GM21447 (cell line): ENCODE data around the gene AADAC.
"Not testable (repeated sequence)": the region's sequence is repeated elsewhere in the genome, so short reads cannot be mapped to it uniquely, and the experiment has no call there.

Source experiments
- ATAC-seq: cut with Tn5 transposase; IDR thresholded peaks from one replicate; pipeline ENCODE4 v1.9.1; 2021; ENCODE audit not compliant: unreplicated experiment

AADAC gene

DNA sequence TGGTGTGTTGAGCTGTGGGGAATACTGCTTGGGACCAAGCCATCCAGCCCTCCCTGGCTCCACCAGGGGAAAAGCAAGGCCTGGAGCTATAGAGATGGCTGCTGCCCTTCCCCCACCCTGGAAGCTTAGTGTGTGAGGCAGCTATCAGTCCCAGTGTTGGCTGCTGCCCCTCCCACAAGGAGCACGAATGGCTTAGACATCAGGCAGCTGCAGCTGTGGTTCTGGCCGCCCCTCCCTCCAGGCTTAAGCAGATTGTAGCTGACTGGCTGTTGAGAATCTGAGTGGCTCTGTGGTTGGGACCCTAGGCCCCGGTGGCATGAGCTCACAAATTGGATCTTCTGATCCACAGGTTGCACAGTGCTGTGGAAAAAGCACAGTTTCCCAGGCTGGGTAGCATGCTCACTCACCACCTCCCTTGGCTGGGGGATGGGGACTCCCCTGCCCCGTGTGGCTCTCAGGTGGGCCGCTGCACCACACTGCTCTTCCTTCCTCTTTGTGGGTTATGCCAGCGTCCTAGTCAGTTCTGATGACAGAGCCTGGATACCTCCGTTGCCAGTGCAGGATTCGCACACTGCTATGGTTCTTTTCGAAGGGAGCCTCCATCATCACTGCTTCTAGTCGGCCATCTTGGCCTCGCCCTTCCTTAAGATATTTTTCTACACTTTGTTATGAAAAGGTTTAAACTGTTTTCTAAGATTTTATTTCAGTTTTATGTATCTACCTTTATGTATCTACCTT is 38.3 kb downstream of the AADAC start:
- no peak for ATAC-seq

DNA sequence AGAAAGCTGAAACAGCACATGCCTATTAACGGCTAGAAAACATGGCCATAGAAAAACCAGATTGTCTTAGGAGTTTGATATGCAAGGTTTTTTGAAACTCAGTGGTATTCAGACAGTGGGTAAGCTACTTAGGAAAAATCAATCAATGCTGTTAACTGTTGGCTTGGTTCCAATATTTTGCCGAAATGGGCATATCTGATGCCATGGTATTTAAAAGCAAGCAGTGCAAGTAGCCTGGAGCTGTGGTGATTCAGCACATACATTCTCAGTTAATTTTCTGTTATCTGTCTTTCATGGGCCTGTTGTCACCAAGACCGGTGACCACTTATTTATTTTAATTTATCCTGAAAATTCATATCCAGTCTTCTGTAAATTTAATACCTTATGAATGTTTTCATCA is 42.2 kb downstream of the AADAC start:
- no peak for ATAC-seq

DNA sequence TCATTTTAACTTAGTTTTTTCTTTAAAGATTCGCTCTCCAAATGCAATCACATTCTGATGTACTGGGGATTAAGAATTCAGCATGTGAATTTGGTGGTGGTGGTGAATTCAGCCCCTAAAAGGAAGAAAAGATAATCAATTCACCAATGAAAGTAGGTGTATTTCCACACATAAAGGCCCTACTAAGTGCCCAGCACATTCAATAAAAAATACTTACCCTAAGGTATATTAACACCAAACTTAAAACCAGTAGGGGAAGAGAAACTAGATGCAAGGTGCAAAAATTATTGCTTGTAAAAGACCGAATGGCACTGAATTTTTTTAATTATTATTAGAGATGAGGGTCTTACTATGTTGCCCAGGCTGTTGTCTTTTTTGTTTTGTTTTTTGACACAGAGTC is 42.7 kb downstream of the AADAC start:
- no peak for ATAC-seq

DNA sequence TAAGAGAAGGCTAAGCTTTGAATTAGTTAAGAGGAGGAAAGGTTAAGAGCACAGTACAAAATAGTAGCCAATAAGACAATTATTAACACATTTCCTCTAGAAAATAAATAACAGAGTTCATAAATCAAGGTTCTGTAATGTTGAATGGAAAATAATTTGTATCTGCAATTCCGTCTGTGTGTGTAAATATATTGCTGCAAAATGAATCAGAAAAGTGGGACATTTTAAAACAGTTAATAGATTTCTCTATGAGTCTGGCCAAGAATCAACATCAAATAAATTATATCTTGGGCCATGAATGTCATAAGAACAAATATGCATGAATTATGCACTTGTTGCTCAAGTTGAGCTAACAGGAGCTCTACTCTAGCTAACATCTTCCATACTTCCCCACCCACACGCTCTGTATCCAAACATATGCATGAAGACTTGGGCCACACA is 45.3 kb downstream of the AADAC start:
- no peak for ATAC-seq

DNA sequence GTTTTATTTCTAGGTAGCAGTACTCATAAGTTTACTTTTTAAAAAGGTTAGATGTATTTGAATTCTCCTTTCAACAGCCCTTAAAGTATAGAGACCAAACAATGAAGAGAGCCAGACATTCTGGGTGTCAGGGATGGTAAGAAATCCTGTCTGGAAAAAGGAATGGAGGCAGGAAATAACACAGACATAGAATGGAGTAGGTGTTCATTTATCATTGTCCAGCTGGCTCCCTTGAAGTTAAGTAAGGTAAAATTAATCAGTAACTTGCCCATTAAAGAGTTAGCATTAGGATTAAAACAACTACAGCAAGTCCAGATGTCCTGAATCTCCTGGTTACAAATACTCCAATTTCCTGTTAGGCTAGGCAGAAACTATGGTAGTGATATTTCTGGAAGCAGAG is 46.0 kb downstream of the AADAC start:
- no peak for ATAC-seq

DNA sequence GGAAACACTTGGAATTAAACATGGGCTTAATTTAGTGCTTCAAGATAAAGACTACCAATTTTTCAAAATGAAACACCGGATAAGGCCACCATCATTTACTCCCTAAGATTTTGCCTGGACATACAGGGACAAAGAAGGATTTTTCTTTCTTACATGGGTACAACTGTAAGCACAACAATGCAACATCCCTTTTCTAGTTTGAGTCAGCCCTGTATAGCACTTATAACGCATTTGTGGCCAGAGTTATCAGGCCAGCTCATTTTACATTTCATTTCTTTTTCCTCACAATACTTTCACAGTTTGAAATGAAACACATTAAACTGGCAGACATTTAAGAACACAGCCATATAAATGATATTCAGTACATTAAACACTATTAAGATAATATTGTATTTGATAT is 49.7 kb downstream of the AADAC start:
- ATAC-seq: no peak

DNA sequence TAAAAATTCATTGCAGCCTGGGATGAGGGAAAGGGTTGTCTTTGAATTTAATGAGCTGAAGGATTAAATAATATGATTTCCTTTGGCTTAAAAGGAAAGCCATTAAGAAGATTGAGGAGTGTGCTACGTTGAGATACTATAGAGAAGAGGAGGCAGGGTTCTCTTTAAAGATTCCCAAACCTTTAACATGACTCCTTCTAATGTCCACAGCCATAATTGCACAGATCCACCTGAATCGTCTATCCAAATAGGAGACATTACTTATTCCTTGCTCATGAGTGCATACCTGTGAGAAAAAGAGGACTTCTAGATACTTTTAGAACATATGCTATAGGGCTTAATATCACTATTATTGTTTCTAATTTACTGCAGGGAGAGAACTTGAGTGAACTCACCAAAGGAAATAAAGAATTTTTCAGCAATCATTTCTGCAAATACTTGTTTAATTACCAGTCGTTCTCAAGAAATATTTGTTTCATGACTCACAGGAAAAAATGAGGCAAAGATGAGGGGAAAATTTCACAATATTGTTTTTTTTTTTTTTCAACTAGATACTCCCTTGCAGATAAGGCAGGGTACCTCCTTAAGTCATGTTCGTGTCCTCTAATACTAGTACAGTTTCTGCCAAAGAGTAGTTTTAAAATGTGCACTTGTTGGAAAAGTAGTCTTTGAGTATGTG is 50.6 kb downstream of the AADAC start:
- no peak for ATAC-seq

DNA sequence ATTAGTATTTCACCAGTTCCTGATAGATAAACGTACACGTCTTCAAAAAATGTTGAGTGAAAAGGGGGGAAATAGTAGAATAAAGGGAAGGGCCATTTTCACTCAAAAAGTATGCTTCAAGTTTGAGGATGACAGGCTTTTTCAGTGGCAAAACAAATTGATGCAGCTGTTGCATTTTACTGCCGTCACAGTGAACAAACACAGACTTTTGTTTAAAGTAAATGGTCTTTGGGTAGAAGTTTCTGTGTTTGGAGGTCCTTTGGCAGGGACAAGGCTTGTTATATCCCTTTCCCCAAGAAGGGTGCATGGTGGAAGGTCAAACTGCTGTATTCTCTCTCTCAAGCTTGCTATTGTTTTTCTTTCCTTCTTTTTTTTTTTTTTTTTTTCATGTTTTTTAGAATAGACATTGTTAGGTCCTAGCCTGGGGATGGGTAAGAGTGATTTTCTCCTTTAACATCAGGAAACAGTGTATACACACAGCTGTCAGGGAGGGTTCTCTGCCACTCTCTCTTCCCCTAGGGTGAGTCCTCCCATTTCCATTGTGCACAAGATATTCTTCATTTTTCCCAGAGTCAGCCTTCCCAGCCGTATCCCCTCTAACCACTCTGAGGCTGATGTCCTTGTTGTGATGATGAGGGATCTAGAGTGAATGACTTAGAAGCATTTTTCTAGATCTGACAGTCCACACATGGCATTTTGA is 52.9 kb downstream of the AADAC start:
- ATAC-seq: no peak

DNA sequence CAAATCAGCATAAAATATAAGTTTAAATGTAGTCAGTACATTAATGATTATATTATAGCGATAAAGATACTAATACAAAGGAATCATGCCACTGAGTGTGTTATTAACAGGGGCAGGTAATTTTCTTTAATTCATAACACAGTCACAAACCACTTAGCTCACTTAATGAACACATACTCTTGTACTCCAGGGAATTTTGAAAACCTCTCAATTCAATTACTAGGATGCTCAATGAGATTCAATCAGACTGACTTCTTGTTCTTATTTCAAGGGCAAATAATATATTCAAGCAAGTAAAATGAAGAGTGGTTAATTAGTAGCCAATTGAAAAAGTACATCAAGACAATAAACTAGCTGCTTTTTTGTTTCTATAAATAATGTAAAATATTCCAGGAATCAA is 53.8 kb downstream of the AADAC start:
- no peak for ATAC-seq

DNA sequence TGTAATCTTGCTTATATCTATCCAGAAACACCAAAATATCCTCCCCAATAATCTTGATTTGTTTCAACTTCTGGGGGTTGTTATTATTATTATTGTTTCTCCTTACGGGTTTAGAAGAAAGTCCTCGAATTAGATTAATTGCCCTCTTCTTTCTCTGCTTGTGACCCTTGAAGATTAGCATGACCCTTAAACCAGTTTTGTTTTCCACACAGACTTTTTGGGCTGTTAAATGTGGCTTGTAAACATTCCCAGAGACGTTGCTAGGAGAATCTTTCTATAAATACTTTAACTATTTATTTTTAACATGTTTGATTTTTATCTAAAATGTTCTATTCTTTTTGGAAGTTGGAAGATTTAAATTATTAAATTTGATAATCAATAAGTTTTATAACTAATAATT is 55.3 kb downstream of the AADAC start:
- ATAC-seq: no peak

DNA sequence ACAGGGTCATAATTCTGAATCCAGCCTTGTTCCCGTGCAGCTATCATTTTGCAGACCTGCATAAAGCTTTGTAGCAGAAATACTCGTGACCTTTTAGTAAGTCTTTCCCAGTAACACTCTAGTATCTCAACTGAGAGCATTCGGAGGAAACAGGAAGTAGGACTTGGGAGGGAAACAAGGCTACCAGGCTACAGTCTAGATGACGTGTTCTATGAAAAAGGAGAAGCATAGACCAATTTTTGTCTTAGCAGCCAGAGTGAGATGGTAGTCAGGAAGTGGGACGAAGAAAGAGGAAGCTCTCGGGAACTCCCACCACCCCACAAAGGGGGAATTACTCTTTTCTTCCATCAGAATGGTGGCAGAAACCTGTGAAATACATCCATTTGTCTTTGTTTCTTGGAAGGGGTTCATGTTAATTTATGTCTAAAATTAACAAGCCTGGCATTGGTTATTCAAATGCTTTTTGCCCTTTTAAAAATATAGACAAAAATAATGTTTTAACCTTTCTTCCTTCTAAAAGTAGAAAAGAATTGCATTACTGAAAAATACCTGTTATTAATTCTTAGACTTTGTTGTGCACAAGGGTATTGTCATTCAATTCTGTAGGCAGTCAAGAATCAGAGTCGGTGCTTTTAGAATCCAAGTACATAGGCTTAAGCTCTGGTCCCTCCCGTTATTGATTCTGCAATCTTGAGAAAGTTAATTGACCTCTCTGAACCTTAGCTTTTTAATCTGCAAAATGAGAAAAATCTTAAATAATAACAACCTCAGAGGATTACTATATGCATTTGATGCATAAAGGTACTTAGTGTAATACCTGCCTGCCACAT is 57.9 kb downstream of the AADAC start:
- peak; percentile 88 for ATAC-seq

DNA sequence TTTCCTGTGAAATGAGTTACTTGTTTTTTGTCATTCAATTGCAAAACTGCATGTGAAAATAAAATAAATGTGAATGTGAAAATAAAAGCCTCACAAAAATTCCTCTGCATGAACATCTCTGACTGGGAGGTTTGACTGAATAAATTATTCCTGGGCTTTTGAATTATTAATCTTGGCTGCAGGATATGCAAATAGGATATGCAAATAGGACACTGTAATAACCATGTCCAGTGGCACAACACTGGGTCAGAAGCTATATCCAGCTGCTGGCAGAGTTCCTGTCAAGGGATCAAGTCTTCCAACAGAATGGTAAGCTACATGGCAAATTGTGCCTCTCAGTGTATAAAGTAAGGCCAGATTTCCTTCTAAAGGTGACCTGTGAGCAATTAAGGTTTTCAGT is 59.5 kb downstream of the AADAC start, which contains the start of gene SUCNR1:
Gene SUCNR1, plus strand, starts transcription at position 246 of the 400 bp plus-strand sequence. CDS start 6,250 bp downstream, outside the sequence.
- ATAC-seq: no peak

DNA sequence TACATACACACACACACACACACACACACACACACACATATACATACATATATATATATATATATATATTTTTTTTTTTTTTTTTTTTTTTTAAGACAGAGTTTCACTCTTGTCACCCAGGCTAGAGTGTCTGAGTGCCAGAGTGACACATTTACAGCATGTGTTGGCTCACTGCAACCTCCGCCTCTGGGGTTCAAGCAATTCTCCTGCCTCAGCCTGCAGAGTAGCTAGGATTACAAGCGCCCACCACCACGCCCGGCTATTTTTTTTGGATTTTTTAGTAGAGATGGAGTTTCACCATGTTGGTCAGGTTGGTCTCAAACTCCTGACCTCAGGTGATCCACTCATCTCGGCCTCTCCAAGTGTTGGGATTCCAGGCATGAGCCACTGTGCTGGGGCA is 60.2 kb downstream of the AADAC start:
- not testable (repeated sequence) for ATAC-seq

DNA sequence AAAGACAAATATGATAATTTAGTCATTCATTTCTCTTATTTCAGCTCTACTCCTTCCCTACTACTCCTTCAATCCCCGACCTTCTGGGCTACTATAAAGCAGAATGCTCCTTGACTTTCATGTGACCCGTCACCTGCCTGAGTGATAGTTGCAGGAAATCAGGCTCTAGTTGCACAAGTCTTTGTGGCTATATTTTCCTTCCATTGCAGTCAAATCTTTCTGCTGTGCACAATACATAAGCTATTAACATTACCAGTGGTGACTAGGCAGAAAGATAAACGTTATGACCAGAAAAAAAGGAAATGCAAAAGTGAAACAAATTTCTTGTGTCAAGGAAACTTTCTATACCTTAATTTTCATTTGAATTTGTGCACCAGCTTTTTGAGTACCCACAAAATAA is 61.8 kb downstream of the AADAC start:
- ATAC-seq: peak; percentile 68

DNA sequence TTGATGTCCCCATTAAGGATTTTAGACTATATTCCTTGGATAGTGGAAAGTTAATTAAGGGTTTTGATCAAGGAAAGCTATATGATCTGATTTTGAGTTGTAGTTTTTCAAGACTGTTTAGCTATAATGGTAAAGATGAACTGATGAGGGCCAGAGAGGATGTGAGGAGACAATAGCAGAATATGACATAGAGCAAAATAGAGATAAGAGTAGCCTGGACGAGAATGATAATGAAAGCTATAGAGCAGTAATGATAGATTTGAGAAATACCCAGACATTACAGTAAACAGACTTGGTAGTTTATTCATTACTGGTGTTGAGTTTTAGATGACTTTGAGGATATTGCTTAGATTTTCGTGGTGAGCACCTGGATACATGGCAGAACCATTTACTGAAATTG is 63.4 kb downstream of the AADAC start:
- no peak for ATAC-seq
